BE2C (cell line): ENCODE measurements around the gene INTU.
A peak's percentile ranks its signal among the peaks of the same experiment; 100 is the strongest.
"Not testable (repeated sequence)": the region's sequence is repeated elsewhere in the genome, so short reads cannot be mapped to it uniquely, and the experiment has no call there.

Experiments used
- DNase-seq: peaks from one replicate; pipeline ENCODE4 v3.0.0-alpha.2; 2020
- H3K27me3 ChIP-seq: fragments of 250-450 bp; sonication (Bioruptor Pico); 2 replicates; pipeline ENCODE4 v1.5.1; 2020; ENCODE audit warnings: mild to moderate bottlenecking
- H3K36me3 ChIP-seq: fragments of 250-450 bp; sonication (Bioruptor Pico); 2 replicates; pipeline ENCODE4 v1.5.1; 2020; ENCODE audit warnings: mild to moderate bottlenecking
- H3K4me1 ChIP-seq: fragments of 250-450 bp; sonication (Bioruptor Pico); 2 replicates; pipeline ENCODE4 v1.5.1; 2020
- H3K4me3 ChIP-seq: 2 replicates; pipeline ENCODE4 v1.5.1; 2011; ENCODE audit warnings: low read depth, low read length
- H3K9me3 ChIP-seq: fragments of 250-450 bp; sonication (Bioruptor Pico); 2 replicates; pipeline ENCODE4 v1.5.1; 2020
- CTCF ChIP-seq: IDR thresholded peaks from 2 replicates; pipeline ENCODE4 v1.5.1; 2012; ENCODE audit warnings: mild to moderate bottlenecking, low read depth, low read length

INTU gene

GRCh38 chr4:127631420-127631819, 1.3 kb upstream of the INTU start:
- H3K27me3 ChIP-seq = no peaks in the 10 kb centered on the region
- peak; percentile 13 for DNase-seq
- no peak for TF ChIP-seq CTCF
- H3K36me3 ChIP-seq = no peaks in the 10 kb centered on the region
- no peaks in the 10 kb centered on the region for H3K9me3 ChIP-seq
- H3K4me3 ChIP-seq = no peak overlapping the region
- H3K4me1 ChIP-seq = no peaks in the 10 kb centered on the region

DNA sequence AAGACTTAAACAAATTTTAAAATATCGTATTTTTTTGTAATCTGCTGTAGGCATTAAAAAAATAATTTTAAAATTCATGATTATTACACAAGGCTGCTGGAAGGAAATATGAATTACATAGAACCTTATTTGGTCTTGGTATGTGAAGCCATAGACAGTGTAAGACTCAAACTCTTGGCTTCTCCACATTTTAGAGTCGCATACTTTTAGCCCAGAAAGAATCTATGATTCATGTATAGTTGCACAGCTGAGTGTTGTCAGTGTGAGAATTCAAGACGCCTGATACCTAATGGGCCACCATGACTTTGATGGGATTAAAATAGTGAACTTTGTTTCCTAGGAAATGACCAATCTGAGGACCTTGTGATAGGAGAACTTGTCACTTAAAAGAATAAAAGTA, 1.4 kb downstream of the INTU start:
- DNase-seq = no peak
- no peaks in the 10 kb centered on the region for H3K36me3 ChIP-seq
- no peak overlapping the region; the same call in 1 of the 2 replicates for H3K4me3 ChIP-seq
- H3K27me3 ChIP-seq = no peaks in the 10 kb centered on the region
- no peak for TF ChIP-seq CTCF
- no peaks in the 10 kb centered on the region for H3K4me1 ChIP-seq
- H3K9me3 ChIP-seq = no peaks in the 10 kb centered on the region

DNA sequence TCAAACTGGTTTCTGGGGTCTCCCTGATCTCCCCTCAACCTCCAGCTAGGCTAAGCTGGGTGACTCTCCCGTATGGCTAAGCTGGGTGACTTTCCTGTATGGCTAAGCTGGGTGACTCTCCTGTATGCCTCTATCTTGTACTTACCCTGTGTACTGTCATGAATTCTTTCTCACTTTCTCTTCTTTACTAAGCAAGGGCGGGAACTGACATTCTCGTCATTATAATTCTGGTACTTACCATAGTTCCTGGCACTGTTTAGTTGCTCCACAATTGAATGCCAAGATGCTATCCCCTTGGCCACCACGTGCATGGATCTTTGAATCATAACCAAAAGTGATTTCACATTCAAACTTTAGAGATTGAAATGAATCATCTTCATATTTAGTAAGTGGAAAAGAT, 8.8 kb downstream of the INTU start:
- DNase-seq = no peak
- no peak overlapping the region for H3K4me3 ChIP-seq
- TF ChIP-seq CTCF = no peak

GRCh38 chr4:127642169-127642568, 9.4 kb downstream of the INTU start:
- no peaks in the 10 kb centered on the region for H3K9me3 ChIP-seq
- peaks cover 5% of the 10 kb centered on the region; the same call in 1 of the 2 replicates for H3K36me3 ChIP-seq
- no peaks in the 10 kb centered on the region for H3K27me3 ChIP-seq
- no peaks in the 10 kb centered on the region for H3K4me1 ChIP-seq
- no peak for DNase-seq
- no peak for TF ChIP-seq CTCF
- H3K4me3 ChIP-seq = no peak overlapping the region

More for the DNA sequence above, 8.8 kb downstream of the INTU start:
- H3K36me3 ChIP-seq = peaks cover 5% of the 10 kb centered on the region; the same call in 1 of the 2 replicates
- no peaks in the 10 kb centered on the region for H3K4me1 ChIP-seq
- H3K27me3 ChIP-seq = no peaks in the 10 kb centered on the region
- H3K9me3 ChIP-seq = no peaks in the 10 kb centered on the region

DNA sequence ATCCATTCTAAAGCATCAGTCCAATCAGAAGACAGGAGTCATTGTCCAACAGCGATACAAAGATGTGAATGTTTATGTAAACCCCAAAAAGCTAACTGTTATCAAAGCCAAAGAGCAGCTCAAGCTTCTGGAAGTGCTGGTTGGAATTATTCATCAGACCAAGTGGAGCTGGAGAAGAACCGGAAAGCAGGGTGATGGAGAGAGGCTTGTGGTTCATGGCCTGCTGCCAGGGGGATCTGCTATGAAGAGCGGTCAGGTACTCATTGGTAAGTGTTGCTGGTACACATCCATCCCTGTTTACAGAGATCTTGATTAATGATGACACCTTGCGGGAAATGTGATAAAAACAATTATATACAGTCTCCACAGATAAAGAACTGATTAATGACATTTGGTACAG, 11.0 kb downstream of the INTU start:
- Histone ChIP-seq H3K27me3 (no peaks in the 10 kb centered on the region), H3K9me3 (no peaks in the 10 kb centered on the region), H3K4me3 (no peak overlapping the region), H3K4me1 (no peaks in the 10 kb centered on the region), H3K36me3 (peaks cover 5% of the 10 kb centered on the region; the same call in 1 of the 2 replicates)
- DNase-seq = no peak
- no peak for TF ChIP-seq CTCF

GRCh38 chr4:127648061-127648460, 15.3 kb downstream of the INTU start:
- Histone ChIP-seq H3K36me3 (peaks cover 5% of the 10 kb centered on the region; the same call in 1 of the 2 replicates), H3K4me3 (no peak overlapping the region), H3K9me3 (no peaks in the 10 kb centered on the region), H3K4me1 (no peaks in the 10 kb centered on the region), H3K27me3 (no peaks in the 10 kb centered on the region)
- no peak for DNase-seq
- TF ChIP-seq CTCF = no peak

GRCh38 chr4:127655590-127655989, 22.8 kb downstream of the INTU start:
- H3K36me3 ChIP-seq, H3K4me3 ChIP-seq, H3K4me1 ChIP-seq, DNase-seq, H3K27me3 ChIP-seq, H3K9me3 ChIP-seq: not testable (repeated sequence)
